B cell (primary cell): Measurements from ENCODE around the gene PSMC3IP. TPM values are rescaled to one million over a fixed set of nuclear protein-coding genes. Genes with fewer than 3 reads are reported as not detected.

ENCODE experiments used
- ATAC-seq: fragments of 200-7000 bp; cut with Tn5 transposase; one replicate; pipeline ENCODE4 v1.10.0; 2021; ENCODE audit warnings: low read depth, mild to moderate bottlenecking, moderate number of reproducible peaks, moderate library complexity
- CTCF ChIA-PET: fragments of 350-600 bp; sonication (Branson Sonifier 250); formaldehyde crosslinking; loops from one replicate; lab custom pipeline; 2021; ENCODE audit warnings: antibody characterized with exemption, inconsistent platforms; lab: Charles Lee
- POLR2A ChIA-PET: fragments of 350-600 bp; sonication (Branson Sonifier 250); formaldehyde crosslinking; loops from one replicate; lab custom pipeline; 2021; ENCODE audit warnings: antibody characterized with exemption; lab: Charles Lee
- DNase-seq: peaks from one replicate; pipeline ENCODE4 v3.0.0; 2013
- H2AFZ ChIP-seq: 2 replicates; pipeline ENCODE4 v1.6.1; 2012; ENCODE audit warnings: mild to moderate bottlenecking, low read depth, low read length; ENCODE audit not compliant: insufficient read depth, poor library complexity, severe bottlenecking
- H3K27ac ChIP-seq, 2 donors: 1 replicate in 1 of 2; 2 replicates in 1 of 2; pipeline ENCODE4 v1.5.1; 2012 to 2013; ENCODE audit warnings: low read length in 2 of 2, mild to moderate bottlenecking in 2 of 2, moderate library complexity in 1 of 2
- H3K27me3 ChIP-seq, 4 experiments: fragments of 200-600 bp in 1 of 4; sonication (generic) in 1 of 4; replicated peaks in 1 of 4; 1 replicate in 2 of 4; 2 replicates in 2 of 4; pipeline versions ENCODE4 v1.6.1 to v1.7.0; 2013 to 2016; ENCODE audit warnings: low read length in 3 of 4, mild to moderate bottlenecking in 2 of 4, mixed read lengths in 1 of 4, moderate library complexity in 1 of 4; ENCODE audit not compliant: insufficient read depth in 4 of 4, control insufficient read depth in 3 of 4; ENCODE audit errors: control extremely low read depth in 1 of 4
- H3K36me3 ChIP-seq, 2 experiments: replicated peaks in 1 of 2; 1 replicate in 1 of 2; 2 replicates in 1 of 2; pipeline versions ENCODE4 v1.6.1 to v1.7.1; 2013; ENCODE audit warnings: low read length in 1 of 2; ENCODE audit not compliant: insufficient read depth in 2 of 2, control insufficient read depth in 1 of 2; ENCODE audit errors: control extremely low read depth in 1 of 2, extremely low read depth in 1 of 2
- H3K4me1 ChIP-seq, 2 donors: fragments of 200-600 bp in 1 of 2; sonication (generic) in 1 of 2; 1 replicate in 1 of 2; 2 replicates in 1 of 2; pipeline versions ENCODE4 v1.5.1 to v1.6.1; 2013 to 2017; ENCODE audit warnings: low read length in 2 of 2; ENCODE audit not compliant: control insufficient read depth in 2 of 2, insufficient read depth in 2 of 2
- H3K4me2 ChIP-seq: replicated peaks from 2 replicates; pipeline ENCODE3; 2012; ENCODE audit warnings: mild to moderate bottlenecking, low read depth, low read length; ENCODE audit not compliant: poor library complexity, severe bottlenecking
- H3K4me3 ChIP-seq, 5 experiments: fragments of 200-600 bp in 1 of 5; sonication (generic) in 1 of 5; 1 replicate in 3 of 5; 2 replicates in 2 of 5; pipeline versions ENCODE4 v1.5.1 to v1.7.0; 2011 to 2016; ENCODE audit warnings: low read length in 4 of 5, mild to moderate bottlenecking in 4 of 5, low read depth in 2 of 5, control low read depth in 1 of 5, moderate library complexity in 1 of 5; ENCODE audit not compliant: insufficient read depth in 1 of 5; ENCODE audit errors: control extremely low read depth in 1 of 5, extremely low read depth in 1 of 5
- H3K79me2 ChIP-seq: fragments of 200-600 bp; sonication (generic); one replicate; pipeline ENCODE4 v1.6.0; 2016; ENCODE audit warnings: low read length; ENCODE audit not compliant: control insufficient read depth, insufficient read depth
- H3K9ac ChIP-seq: fragments of 200-600 bp; sonication (generic); 2 replicates; pipeline ENCODE4 v1.6.1; 2017; ENCODE audit warnings: mild to moderate bottlenecking, low read length, moderate library complexity
- H3K9me3 ChIP-seq, 3 donors: one replicate each; pipeline versions ENCODE4 v1.6.1 to v1.7.1; 2013; ENCODE audit warnings: low read length in 2 of 3; ENCODE audit not compliant: control insufficient read depth in 2 of 3, insufficient read depth in 1 of 3; ENCODE audit errors: control extremely low read depth in 1 of 3
- H4K20me1 ChIP-seq: 2 replicates; pipeline ENCODE4 v1.6.0; 2012; ENCODE audit warnings: mild to moderate bottlenecking, low read length; ENCODE audit not compliant: insufficient read depth, control insufficient read depth, poor library complexity, severe bottlenecking
- H3K27ac Mint-ChIP-seq: one replicate; pipeline ENCODE4 v1.8.0; 2021; ENCODE audit warnings: mixed read lengths
- H3K27me3 Mint-ChIP-seq: one replicate; pipeline ENCODE4 v1.8.0; 2021; ENCODE audit warnings: mixed read lengths
- H3K4me1 Mint-ChIP-seq: one replicate; pipeline ENCODE4 v1.8.0; 2021; ENCODE audit warnings: mixed read lengths
- H3K4me3 Mint-ChIP-seq: one replicate; pipeline ENCODE4 v1.8.0; 2021; ENCODE audit warnings: mixed read lengths
- H3K9me3 Mint-ChIP-seq: one replicate; pipeline ENCODE4 v1.8.0; 2022; ENCODE audit warnings: mixed read lengths; ENCODE audit not compliant: insufficient read depth
- EZH2 ChIP-seq: IDR thresholded peaks from 2 replicates; pipeline ENCODE4 v1.6.1; 2012; ENCODE audit warnings: borderline replicate concordance, low read depth, mild to moderate bottlenecking, moderate library complexity, low read length; ENCODE audit not compliant: insufficient read depth, poor library complexity, severe bottlenecking
- WGBS: methylation state at CpG from one replicate; pipeline ENCODE4 v1.1.5; 2013; ENCODE audit warnings: missing lambda C conversion rate; ENCODE audit not compliant: insufficient coverage; 5-methylcytosine and 5-hydroxymethylcytosine counted together
- intact Hi-C: fragments of 100-400 bp; cut with micrococcal nuclease; formaldehyde crosslinking; loops from one replicate; pipeline ENCODE4 v1.10.0; 2022
- polyA plus RNA-seq: library from polyadenylated mRNA; depleted of rRNA; stranded (reverse); fragments of >200 nt; gene quantifications from 2 replicates; pipeline ENCODE4 v1.2.3, GENCODE V29; 2012
- total RNA-seq, 2 donors: library from RNA; stranded (reverse); fragments of 120-200 nt in 1 of 2; gene quantifications; 1 replicate in 1 of 2; 2 replicates in 1 of 2; pipeline versions ENCODE4 v1.2.3 to v1.2.4, GENCODE V29; 2013 to 2022
- TF ChIP-seq, protein P1 (sequence below): fragments of 200-600 bp; IDR thresholded peaks from one replicate; pipeline ENCODE4 v1.8.0; 2022; ENCODE audit warnings: antibody characterized with exemption, mild to moderate bottlenecking

PSMC3IP gene
- total and polyA plus RNA-seq, 2 donors (not counting 1 experiment from before 2014, with no cell fraction given): 2.8 to 10.4 TPM

DNA sequence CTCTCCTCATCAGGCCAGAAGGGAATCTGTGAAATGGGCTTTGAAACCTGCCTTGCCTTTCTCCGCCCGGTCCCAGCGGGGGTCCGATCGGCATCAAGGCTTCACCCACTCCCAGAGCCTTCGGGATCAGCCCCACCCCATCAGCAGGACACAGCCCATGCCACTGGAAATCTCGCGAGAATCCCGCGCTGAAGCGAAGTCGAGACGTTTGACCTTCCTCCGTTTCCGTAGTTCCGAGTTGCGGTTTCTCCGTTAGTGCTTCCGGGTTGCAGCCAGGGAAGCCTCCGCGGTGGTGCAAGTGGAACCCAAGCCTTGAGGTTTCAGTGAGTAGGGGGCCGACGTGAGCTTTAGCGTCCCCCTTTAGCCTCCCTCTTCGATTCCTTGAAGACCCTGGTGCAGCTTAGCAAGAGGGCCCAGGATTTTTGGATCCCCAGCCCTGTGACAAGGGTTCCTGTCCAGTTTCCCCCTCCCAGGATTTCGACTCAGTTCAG lies 15.6 kb downstream of the PSMC3IP start, which contains the start of gene COASY:
Gene COASY (plus strand): TSS at position 252 of the 491 bp plus-strand sequence. CDS start 475 bp downstream, outside the sequence.
- peak; percentile 96 for DNase-seq
- Histone ChIP-seq H3K27ac (peak within 1 kb of the TSS; percentile 68 to 87), H3K36me3 (peaks cover 0 to 26% of the 10 kb centered on the region in 2 experiments), H3K79me2 (peaks cover 52% of the 10 kb centered on the region), H4K20me1 (peaks cover 12% of the 10 kb centered on the region), H3K9ac (peak within 1 kb of the TSS; percentile 93), H3K4me1 (peaks cover 27 to 35% of the 10 kb centered on the region in 2 donors), H3K4me3 (peak within 1 kb of the TSS; percentile 76 to 99 (median 93)), H3K4me2 (peak within 1 kb of the TSS; percentile 80), H2AFZ (peak within 1 kb of the TSS; percentile 79), H3K27me3 (no peaks in the 10 kb centered on the region), H3K9me3 (no peaks in the 10 kb centered on the region)
- POLR2A ChIA-PET: interaction anchor here (2.1 kb wide), 1 partner anchor 7 kb away, joined by 6 read pairs; no protein-coding TSS in a partner anchor
- peak; percentile 85 for ATAC-seq
- Mint-ChIP-seq H3K27me3 (no peaks in the 10 kb centered on the region), H3K9me3 (no peaks in the 10 kb centered on the region), H3K4me1 (peaks cover 35% of the 10 kb centered on the region), H3K27ac (peak within 1 kb of the TSS; percentile 96), H3K4me3 (peak within 1 kb of the TSS; percentile 97)
- CTCF ChIA-PET: no interaction called here
- intact Hi-C loops: loop anchor here (1.0 kb wide), 3 partner anchors 8 to 15 kb away; partner anchors contain the start of gene PSMC3IP
- WGBS: 0% methylated on average over 26 of the region's 26 CpGs
- no peak for TF ChIP-seq EZH2
- TF ChIP-seq, protein P1, sequence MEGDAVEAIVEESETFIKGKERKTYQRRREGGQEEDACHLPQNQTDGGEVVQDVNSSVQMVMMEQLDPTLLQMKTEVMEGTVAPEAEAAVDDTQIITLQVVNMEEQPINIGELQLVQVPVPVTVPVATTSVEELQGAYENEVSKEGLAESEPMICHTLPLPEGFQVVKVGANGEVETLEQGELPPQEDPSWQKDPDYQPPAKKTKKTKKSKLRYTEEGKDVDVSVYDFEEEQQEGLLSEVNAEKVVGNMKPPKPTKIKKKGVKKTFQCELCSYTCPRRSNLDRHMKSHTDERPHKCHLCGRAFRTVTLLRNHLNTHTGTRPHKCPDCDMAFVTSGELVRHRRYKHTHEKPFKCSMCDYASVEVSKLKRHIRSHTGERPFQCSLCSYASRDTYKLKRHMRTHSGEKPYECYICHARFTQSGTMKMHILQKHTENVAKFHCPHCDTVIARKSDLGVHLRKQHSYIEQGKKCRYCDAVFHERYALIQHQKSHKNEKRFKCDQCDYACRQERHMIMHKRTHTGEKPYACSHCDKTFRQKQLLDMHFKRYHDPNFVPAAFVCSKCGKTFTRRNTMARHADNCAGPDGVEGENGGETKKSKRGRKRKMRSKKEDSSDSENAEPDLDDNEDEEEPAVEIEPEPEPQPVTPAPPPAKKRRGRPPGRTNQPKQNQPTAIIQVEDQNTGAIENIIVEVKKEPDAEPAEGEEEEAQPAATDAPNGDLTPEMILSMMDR: no peak

DNA sequence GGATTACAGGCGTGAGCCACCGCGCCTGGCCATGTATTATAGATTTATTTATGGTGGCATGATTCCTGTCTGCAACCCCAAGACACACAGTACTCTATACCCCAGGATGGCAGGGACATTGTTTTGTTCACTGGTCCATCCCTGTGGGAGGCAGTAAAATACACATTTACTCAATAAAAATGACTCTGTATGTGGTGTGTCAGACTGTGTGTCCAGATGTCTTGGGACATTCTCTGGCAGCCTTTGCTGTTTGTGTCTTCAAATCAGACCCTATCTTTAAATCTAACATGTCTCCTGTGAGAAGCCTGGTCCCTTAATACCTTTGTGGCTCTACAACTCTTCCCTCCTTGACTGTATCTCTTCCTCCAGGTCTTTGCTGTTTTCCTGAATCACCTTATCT lies 17.3 kb downstream of the PSMC3IP start:
- peaks cover 29% of the 10 kb centered on the region for H3K4me1 Mint-ChIP-seq
- Histone ChIP-seq H3K4me1 (peaks cover 25 to 38% of the 10 kb centered on the region in 2 donors), H3K27me3 (no peaks in the 10 kb centered on the region), H2AFZ (no peak overlapping the region), H3K9ac (no peak overlapping the region), H3K79me2 (peaks cover 41% of the 10 kb centered on the region), H3K4me3 (no peak overlapping the region), H4K20me1 (peaks cover 12% of the 10 kb centered on the region), H3K4me2 (no peak overlapping the region), H3K36me3 (peaks cover 0 to 17% of the 10 kb centered on the region in 2 experiments), H3K9me3 (no peaks in the 10 kb centered on the region), H3K27ac (no peak overlapping the region)
- ChIA-PET CTCF (interaction anchor here (0.8 kb wide), 1 partner anchor 154 kb away, joined by 4 read pairs; no protein-coding TSS in a partner anchor), POLR2A (no interaction called here)
- TF ChIP-seq, protein P1: no peak
- no peak for TF ChIP-seq EZH2
- intact Hi-C loops: no loop called here
- ATAC-seq (no peak), DNase-seq (no peak)
- no peak overlapping the region for H3K27ac Mint-ChIP-seq
- no CpG with 5 or more reads among the region's 3 CpGs for WGBS
- no peaks in the 10 kb centered on the region for H3K9me3 Mint-ChIP-seq
- H3K4me3 Mint-ChIP-seq: no peak overlapping the region
- H3K27me3 Mint-ChIP-seq: no peaks in the 10 kb centered on the region
